Right atrium auricular region (tissue), 2 donors: Measurements from ENCODE around the gene SGO1. TPM values are rescaled to one million over a fixed set of nuclear protein-coding genes. Genes with fewer than 3 reads are reported as not detected.

Source experiments
- DNase-seq: peaks from one replicate; pipeline ENCODE4 v3.0.0-alpha.2; 2019; ENCODE audit warnings: low spot score
- H3K27ac ChIP-seq, 2 donors: fragments of 200-600 bp; sonication (generic); 1 replicate in 1 of 2; 2 replicates in 1 of 2; pipeline ENCODE4 v1.5.1; 2016 to 2019
- H3K27me3 ChIP-seq, 2 donors: fragments of 200-600 bp; sonication (generic); one replicate each; pipeline versions ENCODE4 v1.5.1 to v1.6.0; 2017 to 2019
- H3K36me3 ChIP-seq: fragments of 200-600 bp; sonication (generic); one replicate; pipeline ENCODE4 v1.5.1; 2016
- H3K4me1 ChIP-seq, 2 donors: fragments of 200-600 bp; sonication (generic); one replicate each; pipeline versions ENCODE4 v1.5.1 to v1.6.0; 2017 to 2019
- H3K4me3 ChIP-seq, 2 donors: fragments of 200-600 bp; sonication (generic); 1 replicate in 1 of 2; 2 replicates in 1 of 2; pipeline ENCODE4 v1.5.1; 2017 to 2019; ENCODE audit warnings: mild to moderate bottlenecking in 1 of 2, moderate library complexity in 1 of 2
- H3K9me3 ChIP-seq, 2 donors: fragments of 200-600 bp; sonication (generic); one replicate each; pipeline ENCODE4 v1.5.1; 2019
- CTCF ChIP-seq, 2 donors: fragments of 200-600 bp; sonication (generic); IDR thresholded peaks; one replicate each; pipeline ENCODE4 v1.5.1; 2019; ENCODE audit warnings: antibody characterized with exemption in 2 of 2
- microRNA-seq, 2 donors: library from miRNA; unstranded; fragments of <30 nt; microRNA quantifications; one replicate each; pipeline ENCODE4, GENCODE V29; 2016 to 2017; ENCODE audit warnings: borderline number of aligned reads in 2 of 2, borderline replicate concordance in 1 of 2
- total RNA-seq, 2 donors: library from RNA; depleted of rRNA; stranded (reverse); fragments of >200 nt; gene quantifications; one replicate each; pipeline ENCODE4 v1.1.0, GENCODE V29; 2016

The SGO1 gene
- total RNA-seq, 2 donors from 2014 or later = 0.63 TPM; not detected in 1

GRCh38 chr3:20125897-20126296, 60.1 kb downstream of the SGO1 start:
- TF ChIP-seq CTCF (IDR thresholded peaks at IDR 0.05) = no peak
- Histone ChIP-seq H3K27ac (no peak overlapping the region), H3K36me3 (peaks cover 36% of the 10 kb centered on the region), H3K4me1 (peaks cover 0 to 6% of the 10 kb centered on the region in 2 donors), H3K4me3 (no peak overlapping the region), H3K27me3 (no peaks in the 10 kb centered on the region), H3K9me3 (no peaks in the 10 kb centered on the region)
- DNase-seq = no peak

GRCh38 chr3:20125289-20125688, 60.7 kb downstream of the SGO1 start:
- no peak for DNase-seq
- Histone ChIP-seq H3K4me1 (peaks cover 0 to 5% of the 10 kb centered on the region in 2 donors), H3K36me3 (peaks cover 36% of the 10 kb centered on the region), H3K27me3 (no peaks in the 10 kb centered on the region), H3K4me3 (no peak overlapping the region), H3K27ac (no peak overlapping the region), H3K9me3 (no peaks in the 10 kb centered on the region)
- no peak for TF ChIP-seq CTCF (IDR thresholded peaks at IDR 0.05)

- H3K9me3 ChIP-seq = no peaks in the 10 kb centered on the region
- H3K27ac ChIP-seq = no peak overlapping the region
- no peak overlapping the region for H3K4me3 ChIP-seq
- H3K36me3 ChIP-seq = peaks cover 36% of the 10 kb centered on the region
- no peaks in the 10 kb centered on the region for H3K27me3 ChIP-seq
- TF ChIP-seq CTCF (IDR thresholded peaks at IDR 0.05) = no peak
- DNase-seq = no peak
- H3K4me1 ChIP-seq = no peaks in the 10 kb centered on the region
Observed at GRCh38 chr3:20123131-20123652, 62.8 kb downstream of the SGO1 start.

- no peaks in the 10 kb centered on the region for H3K9me3 ChIP-seq
- no peak overlapping the region for H3K27ac ChIP-seq
- TF ChIP-seq CTCF (IDR thresholded peaks at IDR 0.05) = no peak
- no peak overlapping the region for H3K4me3 ChIP-seq
- no peak for DNase-seq
- H3K27me3 ChIP-seq = no peaks in the 10 kb centered on the region
- peaks cover 32% of the 10 kb centered on the region for H3K36me3 ChIP-seq
- no peaks in the 10 kb centered on the region for H3K4me1 ChIP-seq
Observed at GRCh38 chr3:20121088-20121487, 64.9 kb downstream of the SGO1 start.

Small RNA genes lying within 50 kb of the gene (microRNA-seq; reads per million reads assigned to microRNA genes)
- 0 reads per million in 2 donors for gene MIR3135A

Other genes with a start within 250 kb of the SGO1 start
- 10 to 100 TPM; 39.7 to 40.6 TPM for gene RAB5A, start 239.1 kb downstream of the SGO1 start, total RNA-seq
- not detected for gene PP2D1, start 173.9 kb downstream of the SGO1 start, total RNA-seq
- 10 to 100 TPM; 25.0 to 70.5 TPM for gene KAT2B, start 145.8 kb downstream of the SGO1 start, total RNA-seq